Measurements from ENCODE around the gene RPTOR.

GRCh38 chr17:80856863-80857755 lies 312.5 kb downstream of the RPTOR start:
- TF ChIP-seq CTCF (IDR thresholded peaks at IDR 0.05; ENCODE audit: insufficient read depth, low read depth, low read length) (no peak), EZH2 (IDR thresholded peaks at IDR 0.05; ENCODE audit: insufficient read depth, low read length) (no peak)
